ENCODE measurements around the gene ZNF561.

DNA sequence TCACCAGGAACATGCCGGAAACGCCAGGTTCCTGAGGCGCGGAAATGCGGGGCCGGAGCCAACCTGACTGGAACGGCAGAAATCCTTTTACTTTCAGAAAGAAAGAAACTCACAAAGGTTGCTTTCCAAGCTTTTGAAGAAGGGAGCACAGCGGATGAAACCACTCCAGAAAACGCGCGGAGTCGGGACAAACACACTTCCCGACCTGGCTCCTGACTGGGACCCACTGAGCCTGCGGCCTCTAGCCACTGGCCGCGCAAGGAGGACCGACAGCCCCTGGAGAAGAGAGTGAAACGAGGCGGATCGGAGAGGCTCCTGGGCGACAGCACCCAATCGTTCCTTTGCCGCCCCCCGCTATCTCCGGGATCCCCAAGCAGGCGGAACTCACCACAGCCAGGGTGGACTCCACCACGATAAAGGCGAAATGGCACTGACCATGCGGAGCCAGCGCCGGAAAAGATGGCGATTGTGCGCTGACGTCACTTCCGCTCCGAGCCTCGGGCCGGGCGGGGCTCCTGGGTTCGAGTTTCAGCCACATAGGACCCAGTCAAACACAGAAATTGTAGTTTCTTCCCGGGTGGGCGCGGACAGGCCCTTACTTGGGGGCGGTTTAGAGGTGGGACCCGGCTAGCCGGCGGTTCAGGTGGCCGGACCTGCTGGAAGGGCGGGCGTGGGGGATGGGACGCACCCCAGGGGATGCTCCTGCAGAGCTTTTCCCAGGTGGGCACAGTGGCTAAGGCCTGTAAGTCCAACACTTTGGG is 36.8 kb downstream of the ZNF561 start, which contains the start of gene ZNF121:
- TF ChIP-seq, protein P1, sequence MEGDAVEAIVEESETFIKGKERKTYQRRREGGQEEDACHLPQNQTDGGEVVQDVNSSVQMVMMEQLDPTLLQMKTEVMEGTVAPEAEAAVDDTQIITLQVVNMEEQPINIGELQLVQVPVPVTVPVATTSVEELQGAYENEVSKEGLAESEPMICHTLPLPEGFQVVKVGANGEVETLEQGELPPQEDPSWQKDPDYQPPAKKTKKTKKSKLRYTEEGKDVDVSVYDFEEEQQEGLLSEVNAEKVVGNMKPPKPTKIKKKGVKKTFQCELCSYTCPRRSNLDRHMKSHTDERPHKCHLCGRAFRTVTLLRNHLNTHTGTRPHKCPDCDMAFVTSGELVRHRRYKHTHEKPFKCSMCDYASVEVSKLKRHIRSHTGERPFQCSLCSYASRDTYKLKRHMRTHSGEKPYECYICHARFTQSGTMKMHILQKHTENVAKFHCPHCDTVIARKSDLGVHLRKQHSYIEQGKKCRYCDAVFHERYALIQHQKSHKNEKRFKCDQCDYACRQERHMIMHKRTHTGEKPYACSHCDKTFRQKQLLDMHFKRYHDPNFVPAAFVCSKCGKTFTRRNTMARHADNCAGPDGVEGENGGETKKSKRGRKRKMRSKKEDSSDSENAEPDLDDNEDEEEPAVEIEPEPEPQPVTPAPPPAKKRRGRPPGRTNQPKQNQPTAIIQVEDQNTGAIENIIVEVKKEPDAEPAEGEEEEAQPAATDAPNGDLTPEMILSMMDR (IDR thresholded peaks at IDR 0.05; ENCODE audit: insufficient read depth, low read depth, low read length) = no peak
- no peak for TF ChIP-seq EZH2 (IDR thresholded peaks at IDR 0.05; ENCODE audit: insufficient read depth, low read length)
